VCaP (cell line): ENCODE measurements around the gene PRDM15.

ENCODE experiments used
- H3K27ac ChIP-seq: fragments of 450-650 bp; 2 replicates; pipeline ENCODE4 v1.5.1; 2017
- TF ChIP-seq, protein P1 (sequence below): fragments of 450-650 bp; conservative IDR thresholded peaks from 2 replicates; pipeline ENCODE4 v1.5.1; 2017; ENCODE audit warnings: mild to moderate bottlenecking, moderate library complexity

The PRDM15 gene

DNA sequence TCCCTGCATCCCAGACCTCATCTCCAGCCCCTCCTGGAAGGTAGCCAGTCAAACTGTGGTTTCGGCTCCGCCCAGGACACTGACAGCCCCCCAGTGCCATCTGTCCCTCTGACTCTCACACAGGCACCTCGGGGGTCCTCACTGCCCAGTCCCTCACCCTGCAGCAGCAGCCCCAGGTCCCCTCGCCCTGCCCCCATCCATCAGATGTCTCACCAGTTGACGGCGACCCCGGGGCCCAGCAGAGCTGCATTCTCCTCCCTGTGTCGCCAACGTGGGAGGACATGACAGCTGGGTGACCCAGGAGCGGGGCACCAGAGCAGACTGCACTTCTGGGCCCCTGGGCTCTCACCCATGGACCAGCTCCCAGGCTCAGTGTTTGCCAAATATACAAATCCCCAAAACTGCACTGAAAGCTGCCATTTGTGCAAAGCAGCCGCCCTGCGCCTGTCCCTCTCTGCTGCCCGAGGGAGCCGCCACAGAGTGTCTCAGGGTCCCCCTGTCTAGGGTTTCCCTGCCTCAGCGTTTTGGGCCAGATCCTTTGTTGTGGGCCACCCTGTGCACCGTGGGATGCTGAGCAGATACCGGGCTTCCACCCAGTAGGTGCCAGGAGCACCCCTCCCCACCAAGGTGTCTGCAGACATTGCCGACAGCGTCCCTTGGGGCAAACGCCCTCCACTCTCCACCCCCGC is 48.2 kb downstream of the PRDM15 start:
- TF ChIP-seq, protein P1, sequence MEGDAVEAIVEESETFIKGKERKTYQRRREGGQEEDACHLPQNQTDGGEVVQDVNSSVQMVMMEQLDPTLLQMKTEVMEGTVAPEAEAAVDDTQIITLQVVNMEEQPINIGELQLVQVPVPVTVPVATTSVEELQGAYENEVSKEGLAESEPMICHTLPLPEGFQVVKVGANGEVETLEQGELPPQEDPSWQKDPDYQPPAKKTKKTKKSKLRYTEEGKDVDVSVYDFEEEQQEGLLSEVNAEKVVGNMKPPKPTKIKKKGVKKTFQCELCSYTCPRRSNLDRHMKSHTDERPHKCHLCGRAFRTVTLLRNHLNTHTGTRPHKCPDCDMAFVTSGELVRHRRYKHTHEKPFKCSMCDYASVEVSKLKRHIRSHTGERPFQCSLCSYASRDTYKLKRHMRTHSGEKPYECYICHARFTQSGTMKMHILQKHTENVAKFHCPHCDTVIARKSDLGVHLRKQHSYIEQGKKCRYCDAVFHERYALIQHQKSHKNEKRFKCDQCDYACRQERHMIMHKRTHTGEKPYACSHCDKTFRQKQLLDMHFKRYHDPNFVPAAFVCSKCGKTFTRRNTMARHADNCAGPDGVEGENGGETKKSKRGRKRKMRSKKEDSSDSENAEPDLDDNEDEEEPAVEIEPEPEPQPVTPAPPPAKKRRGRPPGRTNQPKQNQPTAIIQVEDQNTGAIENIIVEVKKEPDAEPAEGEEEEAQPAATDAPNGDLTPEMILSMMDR: no peak
- no peak overlapping the region for H3K27ac ChIP-seq

DNA sequence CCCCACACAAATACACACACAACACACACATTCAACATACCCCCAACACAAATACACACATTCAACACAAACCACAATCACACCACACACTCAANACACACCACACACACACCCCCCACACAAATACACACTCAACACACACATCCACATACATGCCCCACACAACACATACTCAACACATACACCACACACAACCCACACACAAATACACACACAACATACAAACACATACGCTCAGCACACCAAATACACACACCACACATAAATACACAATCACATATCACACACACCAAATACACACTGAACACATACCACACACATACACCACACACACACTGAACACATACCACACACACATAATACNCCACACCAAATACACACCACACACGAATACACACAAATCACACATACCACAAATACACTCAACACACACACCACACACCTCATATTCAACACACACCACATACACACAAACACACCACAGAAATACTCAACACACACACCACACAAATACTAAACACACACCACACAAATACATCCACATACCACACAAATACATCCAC is 48.9 kb downstream of the PRDM15 start:
- H3K27ac ChIP-seq: no peak overlapping the region
- TF ChIP-seq, protein P1: no peak

DNA sequence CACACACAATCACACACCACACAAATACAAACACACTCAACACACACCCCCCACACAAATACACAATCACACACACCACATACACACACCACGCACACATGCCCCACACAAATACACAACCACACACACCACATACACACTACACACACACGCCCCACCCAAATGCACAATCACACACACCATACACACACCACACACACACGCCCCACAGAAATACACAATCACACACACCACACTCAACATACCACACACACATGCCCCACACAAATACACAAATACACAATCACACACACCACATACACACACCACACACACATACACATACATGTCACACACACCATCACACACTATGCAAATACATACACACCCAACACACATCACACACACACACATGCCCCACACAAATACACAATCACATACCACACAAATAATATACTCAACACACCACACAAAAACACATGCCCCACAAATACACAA is 50.2 kb downstream of the PRDM15 start:
- H3K27ac ChIP-seq: no peak overlapping the region
- TF ChIP-seq, protein P1: no peak

DNA sequence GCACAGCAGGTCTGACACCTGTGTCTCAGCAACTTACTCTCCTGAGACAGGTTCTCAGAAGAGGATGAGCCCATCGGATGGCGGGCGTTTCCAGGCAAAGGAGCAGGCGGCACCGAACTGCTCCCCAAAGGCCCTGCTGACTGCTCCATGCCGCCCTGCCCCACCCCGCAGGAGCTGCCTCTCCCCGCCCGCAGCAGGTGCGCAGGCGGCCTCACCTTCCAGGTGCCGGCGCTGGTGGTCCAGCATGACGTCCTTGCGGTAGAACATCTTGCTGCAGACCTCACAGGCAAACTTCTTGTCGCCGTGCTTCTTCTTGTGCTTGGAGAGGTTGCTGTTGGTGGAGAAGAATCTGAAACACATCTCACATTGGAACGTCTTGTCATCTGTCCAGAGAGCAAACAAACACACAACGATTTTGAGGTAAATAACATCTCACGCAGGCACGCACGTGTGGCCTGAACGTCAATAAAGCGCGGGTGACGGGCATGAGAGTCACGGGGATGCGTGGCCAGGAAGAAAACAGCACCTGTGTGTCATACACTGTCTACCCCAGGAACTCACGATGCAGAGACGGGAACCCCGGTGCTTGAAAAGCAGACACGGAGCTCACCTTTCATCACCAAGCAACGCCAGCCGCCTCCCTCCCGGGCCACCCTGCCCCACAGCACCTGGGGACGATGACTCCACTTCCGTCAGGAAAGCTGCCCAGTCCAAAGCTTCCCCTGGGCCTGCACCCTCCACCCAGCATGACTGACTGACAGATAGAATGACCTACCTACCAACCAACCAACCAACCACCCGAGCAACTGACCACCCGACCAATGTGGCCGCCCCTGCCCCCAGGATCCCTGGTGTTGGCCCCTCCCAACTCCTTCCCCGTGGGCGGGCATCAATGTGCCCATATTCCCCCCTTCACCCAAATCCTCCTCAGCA is 50.9 kb downstream of the PRDM15 start:
- TF ChIP-seq, protein P1: no peak
- H3K27ac ChIP-seq: no peak overlapping the region

DNA sequence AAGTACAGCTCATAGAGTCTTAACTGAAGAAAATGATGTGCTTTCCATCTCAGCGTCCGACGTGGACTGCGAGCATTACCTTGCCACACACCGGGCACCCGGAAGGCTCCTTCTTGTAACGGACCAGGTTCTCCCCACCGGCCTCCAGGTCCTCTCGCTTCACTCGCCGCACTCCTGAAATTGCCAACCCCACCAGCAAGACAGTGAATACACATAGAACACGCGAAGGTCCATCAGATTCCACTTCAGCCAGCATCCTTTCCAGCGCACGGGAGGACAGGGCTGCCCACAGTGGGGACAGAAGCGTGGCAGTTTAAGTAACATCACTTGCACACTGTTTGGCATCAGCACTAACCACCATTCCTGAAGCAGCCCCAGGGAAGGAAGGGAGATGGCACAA is 53.3 kb downstream of the PRDM15 start:
- H3K27ac ChIP-seq: no peak overlapping the region
- TF ChIP-seq, protein P1: no peak

DNA sequence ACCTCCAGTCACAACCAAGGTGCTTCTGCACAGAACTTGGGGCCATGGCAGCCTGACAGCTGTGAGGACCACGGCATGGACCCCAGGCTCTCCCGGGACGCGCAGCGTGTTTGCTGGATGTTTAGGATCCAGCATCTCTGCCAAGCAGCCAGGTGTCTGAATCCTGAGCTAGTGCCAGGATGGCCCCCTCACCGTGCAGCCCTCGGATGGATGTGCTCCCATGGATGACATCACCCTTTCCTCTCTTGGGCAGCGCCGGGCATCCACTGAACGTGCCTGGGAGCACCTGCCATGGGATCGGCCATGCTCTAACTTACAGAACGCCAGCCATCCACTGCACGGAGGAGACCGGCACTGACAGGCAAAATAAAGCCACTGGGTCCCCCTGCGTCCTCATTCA is 53.9 kb downstream of the PRDM15 start:
- no peak overlapping the region for H3K27ac ChIP-seq
- TF ChIP-seq, protein P1: no peak

DNA sequence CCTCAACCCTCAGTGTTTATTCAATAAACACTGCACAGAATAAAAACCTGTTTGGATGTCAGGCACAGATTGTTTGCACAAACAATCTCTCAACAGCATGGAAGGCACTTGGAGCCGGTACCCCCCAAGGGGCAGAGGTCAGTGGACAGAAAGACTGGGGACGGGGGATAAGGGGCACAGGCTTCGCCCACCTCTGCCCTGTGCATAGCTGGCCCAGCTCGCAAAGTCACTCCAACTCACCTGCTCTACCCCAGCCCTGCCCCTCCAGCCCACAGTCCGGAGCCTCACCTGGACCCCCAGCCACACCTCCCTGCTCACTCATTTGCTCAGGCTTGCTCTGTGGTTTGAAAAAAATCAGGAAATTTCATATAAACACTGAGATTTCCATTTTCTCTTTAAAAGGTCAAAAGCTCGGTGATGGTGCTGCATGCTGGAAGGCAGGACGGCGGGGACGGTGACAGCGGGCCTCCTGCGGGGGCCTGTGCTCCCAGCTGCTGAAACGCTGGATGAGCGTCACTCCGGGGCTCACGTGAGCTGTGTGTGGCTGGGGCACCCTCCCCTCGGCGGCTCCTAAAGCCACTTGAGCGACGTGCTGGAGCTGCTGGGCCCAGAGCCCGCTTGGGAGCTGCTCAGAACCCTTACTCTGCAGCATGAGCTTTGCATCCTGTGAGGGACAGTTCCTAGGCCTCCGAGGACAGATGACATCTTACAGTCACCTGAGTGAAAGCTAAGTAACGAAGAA is 54.5 kb downstream of the PRDM15 start:
- TF ChIP-seq, protein P1: no peak
- H3K27ac ChIP-seq: no peak overlapping the region
